OCI-LY1 (cell line): Measurements from ENCODE around the gene PTPRT.
"Not testable (repeated sequence)": the region's sequence is repeated elsewhere in the genome, so short reads cannot be mapped to it uniquely, and the experiment has no call there.

Experiments
- H2AFZ ChIP-seq: fragments of 200-600 bp; sonication (generic), shearing (Covaris generic); 2 replicates; pipeline ENCODE4 v1.6.0; 2014; ENCODE audit warnings: antibody characterized with exemption, mild to moderate bottlenecking, low read length
- H3F3A ChIP-seq: fragments of 200-600 bp; sonication (generic), shearing (Covaris generic); 2 replicates; pipeline ENCODE4 v1.6.0; 2014; ENCODE audit warnings: mild to moderate bottlenecking, antibody characterized with exemption, low read length, moderate library complexity; ENCODE audit not compliant: insufficient read depth
- H3K27ac ChIP-seq: fragments of 200-600 bp; sonication (generic); 2 replicates; pipeline ENCODE4 v1.5.1; 2014; ENCODE audit warnings: low read length, mixed run types, mild to moderate bottlenecking, low read depth; ENCODE audit not compliant: poor library complexity, severe bottlenecking
- H3K27me3 ChIP-seq: fragments of 200-600 bp; sonication (generic); 2 replicates; pipeline ENCODE4 v1.6.0; 2014; ENCODE audit warnings: antibody characterized with exemption, mild to moderate bottlenecking, low read length, moderate library complexity; ENCODE audit not compliant: insufficient read depth
- H3K36me3 ChIP-seq: fragments of 200-600 bp; sonication (generic); 2 replicates; pipeline ENCODE4 v1.6.1; 2014; ENCODE audit warnings: mild to moderate bottlenecking, antibody characterized with exemption, low read length, moderate library complexity, mixed read lengths; ENCODE audit not compliant: insufficient read depth
- H3K4me1 ChIP-seq: fragments of 200-600 bp; sonication (generic); 2 replicates; pipeline ENCODE4 v1.5.1; 2014; ENCODE audit warnings: mild to moderate bottlenecking, low read length, moderate library complexity; ENCODE audit not compliant: insufficient read depth, severe bottlenecking
- H3K4me2 ChIP-seq: fragments of 200-600 bp; sonication (generic), shearing (Covaris generic); 2 replicates; pipeline ENCODE4 v1.6.1; 2014; ENCODE audit warnings: low read length
- H3K4me3 ChIP-seq: fragments of 200-600 bp; sonication (generic); 2 replicates; pipeline ENCODE4 v1.5.1; 2014; ENCODE audit warnings: low read length, low read depth, mild to moderate bottlenecking, mixed read lengths; ENCODE audit not compliant: poor library complexity, severe bottlenecking
- H3K79me2 ChIP-seq: fragments of 200-600 bp; shearing (Covaris generic); 2 replicates; pipeline ENCODE4 v1.6.1; 2016; ENCODE audit warnings: mixed run types, low read length, mixed read lengths; ENCODE audit not compliant: insufficient read depth
- H3K9ac ChIP-seq: fragments of 200-600 bp; sonication (generic), shearing (Covaris generic); 2 replicates; pipeline ENCODE4 v1.6.1; 2014; ENCODE audit warnings: mild to moderate bottlenecking, low read length, mixed read lengths
- H3K9me2 ChIP-seq: fragments of 200-600 bp; sonication (generic), shearing (Covaris generic); 2 replicates; pipeline ENCODE4 v1.6.1; 2014; ENCODE audit warnings: low read depth, mild to moderate bottlenecking, low read length, mixed read lengths
- H3K9me3 ChIP-seq: fragments of 200-600 bp; shearing (Covaris generic); 2 replicates; pipeline ENCODE4 v1.6.1; 2014; ENCODE audit warnings: low read length, mixed read lengths
- H4K20me1 ChIP-seq: fragments of 200-600 bp; sonication (generic), shearing (Covaris generic); 2 replicates; pipeline ENCODE4 v1.6.0; 2016; ENCODE audit warnings: mild to moderate bottlenecking, low read length; ENCODE audit not compliant: insufficient read depth
- EZH2 ChIP-seq: fragments of 200-600 bp; sonication (generic), shearing (Covaris generic); IDR thresholded peaks from 2 replicates; pipeline ENCODE4 v1.8.0; 2017; ENCODE audit warnings: borderline replicate concordance, mixed run types, mild to moderate bottlenecking, antibody characterized with exemption, low read length, moderate library complexity, mixed read lengths
- TF ChIP-seq, protein P1 (sequence below): fragments of 200-600 bp; sonication (generic), shearing (Covaris generic); IDR thresholded peaks from 2 replicates; pipeline ENCODE4 v1.5.1; 2017; ENCODE audit warnings: mild to moderate bottlenecking, antibody characterized with exemption, low read length, moderate library complexity, mixed read lengths

The PTPRT gene

DNA sequence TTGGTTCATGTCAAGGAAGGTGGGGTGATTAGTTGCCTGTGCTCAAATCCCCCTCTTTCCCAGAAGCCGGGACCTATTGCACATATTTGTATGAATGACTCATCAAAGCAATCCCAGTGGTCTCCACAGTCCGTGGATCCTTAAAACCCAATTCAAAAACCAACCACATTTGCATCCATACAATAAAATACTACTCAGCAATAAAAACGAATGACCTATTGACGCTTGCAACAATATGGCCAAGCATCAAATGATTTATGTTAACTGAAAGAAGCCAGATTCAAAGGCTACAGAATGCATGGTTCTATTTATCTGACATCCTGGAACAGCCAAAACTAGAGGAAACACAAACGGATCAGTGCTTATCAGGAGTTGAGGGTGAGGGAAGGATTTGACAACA lies 275.4 kb downstream of the PTPRT start:
- Histone ChIP-seq H3K79me2 (no peaks in the 10 kb centered on the region), H3K4me3 (no peak overlapping the region), H3K9ac (no peak overlapping the region), H3F3A (no peaks in the 10 kb centered on the region), H3K9me3 (no peaks in the 10 kb centered on the region), H3K4me2 (no peak overlapping the region), H4K20me1 (no peaks in the 10 kb centered on the region), H2AFZ (no peak overlapping the region), H3K27me3 (no peaks in the 10 kb centered on the region), H3K27ac (no peak overlapping the region), H3K36me3 (no peaks in the 10 kb centered on the region), H3K9me2 (no peaks in the 10 kb centered on the region), H3K4me1 (no peaks in the 10 kb centered on the region)
- no peak for TF ChIP-seq EZH2
- TF ChIP-seq, protein P1, sequence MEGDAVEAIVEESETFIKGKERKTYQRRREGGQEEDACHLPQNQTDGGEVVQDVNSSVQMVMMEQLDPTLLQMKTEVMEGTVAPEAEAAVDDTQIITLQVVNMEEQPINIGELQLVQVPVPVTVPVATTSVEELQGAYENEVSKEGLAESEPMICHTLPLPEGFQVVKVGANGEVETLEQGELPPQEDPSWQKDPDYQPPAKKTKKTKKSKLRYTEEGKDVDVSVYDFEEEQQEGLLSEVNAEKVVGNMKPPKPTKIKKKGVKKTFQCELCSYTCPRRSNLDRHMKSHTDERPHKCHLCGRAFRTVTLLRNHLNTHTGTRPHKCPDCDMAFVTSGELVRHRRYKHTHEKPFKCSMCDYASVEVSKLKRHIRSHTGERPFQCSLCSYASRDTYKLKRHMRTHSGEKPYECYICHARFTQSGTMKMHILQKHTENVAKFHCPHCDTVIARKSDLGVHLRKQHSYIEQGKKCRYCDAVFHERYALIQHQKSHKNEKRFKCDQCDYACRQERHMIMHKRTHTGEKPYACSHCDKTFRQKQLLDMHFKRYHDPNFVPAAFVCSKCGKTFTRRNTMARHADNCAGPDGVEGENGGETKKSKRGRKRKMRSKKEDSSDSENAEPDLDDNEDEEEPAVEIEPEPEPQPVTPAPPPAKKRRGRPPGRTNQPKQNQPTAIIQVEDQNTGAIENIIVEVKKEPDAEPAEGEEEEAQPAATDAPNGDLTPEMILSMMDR, result no peak

GRCh38 chr20:42910808-42911207 lies 278.9 kb downstream of the PTPRT start:
- H3K27me3 ChIP-seq, H4K20me1 ChIP-seq, H3K4me2 ChIP-seq, H3K4me1 ChIP-seq, H3K9me3 ChIP-seq, H3K9ac ChIP-seq, H3K79me2 ChIP-seq, H3K9me2 ChIP-seq, H3K36me3 ChIP-seq, H3K27ac ChIP-seq, H2AFZ ChIP-seq, H3K4me3 ChIP-seq, H3F3A ChIP-seq: not testable (repeated sequence)

DNA sequence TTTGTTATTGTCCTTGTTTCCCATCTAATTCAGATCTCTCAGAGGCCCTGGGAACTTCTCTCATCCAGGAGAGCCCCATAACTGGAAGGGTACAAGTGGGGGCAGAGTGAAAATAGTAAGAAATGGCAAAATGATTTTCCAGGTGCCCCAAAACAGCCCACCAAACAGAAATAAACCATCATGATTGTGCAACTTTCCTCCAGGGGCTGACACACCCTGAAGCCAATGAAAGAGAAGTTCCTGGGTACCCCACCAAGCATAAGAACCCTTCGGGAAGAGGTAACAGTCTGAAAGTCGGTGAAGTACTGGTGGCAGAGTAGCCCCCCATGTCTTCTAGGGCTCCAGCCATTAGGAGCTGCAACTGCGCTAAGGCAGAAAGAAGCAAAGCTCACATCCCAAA lies 282.0 kb downstream of the PTPRT start:
- Histone ChIP-seq H3K9me3 (no peaks in the 10 kb centered on the region), H3K36me3 (no peaks in the 10 kb centered on the region), H3F3A (no peaks in the 10 kb centered on the region), H3K4me1 (no peaks in the 10 kb centered on the region), H3K9ac (no peak overlapping the region), H4K20me1 (no peaks in the 10 kb centered on the region), H2AFZ (no peak overlapping the region), H3K9me2 (no peaks in the 10 kb centered on the region), H3K4me2 (no peak overlapping the region), H3K27me3 (no peaks in the 10 kb centered on the region), H3K4me3 (no peak overlapping the region), H3K27ac (no peak overlapping the region), H3K79me2 (no peaks in the 10 kb centered on the region)
- no peak for TF ChIP-seq EZH2
- TF ChIP-seq, protein P1, result no peak

DNA sequence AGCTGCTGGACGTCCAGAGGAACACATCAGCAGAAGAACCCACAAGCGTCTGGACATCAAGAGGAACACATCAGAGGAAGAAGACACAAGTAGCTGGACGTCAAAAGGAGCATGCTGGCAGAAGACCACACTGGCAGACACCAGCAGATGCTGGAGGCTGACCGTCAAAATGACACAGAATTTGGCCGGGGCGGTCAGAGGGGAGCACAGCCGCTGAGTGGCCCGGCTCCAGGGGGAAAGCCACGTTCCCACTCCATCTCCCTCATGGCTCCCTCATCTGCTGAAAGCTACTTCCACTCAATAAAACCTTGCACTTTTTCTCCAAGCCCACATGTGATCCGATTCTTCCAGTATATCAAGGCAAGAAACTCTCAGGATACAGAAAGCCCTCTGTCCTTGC lies 283.6 kb downstream of the PTPRT start:
- Histone ChIP-seq H3K9me2 (no peaks in the 10 kb centered on the region), H3K4me3 (no peak overlapping the region), H3K27me3 (no peaks in the 10 kb centered on the region)

More for the DNA sequence above, 283.6 kb downstream of the PTPRT start:
- TF ChIP-seq, protein P1, result no peak
- TF ChIP-seq EZH2, result no peak
- Histone ChIP-seq H4K20me1 (no peaks in the 10 kb centered on the region), H3K27ac (no peak overlapping the region), H3K4me2 (no peak overlapping the region), H3K9ac (no peak overlapping the region), H3F3A (no peaks in the 10 kb centered on the region), H2AFZ (no peak overlapping the region), H3K36me3 (no peaks in the 10 kb centered on the region), H3K4me1 (no peaks in the 10 kb centered on the region), H3K9me3 (no peaks in the 10 kb centered on the region), H3K79me2 (no peaks in the 10 kb centered on the region)
